Smooth muscle cell (in vitro differentiated cells): ENCODE results near the gene MOG. TPM values are rescaled to one million over a fixed set of nuclear protein-coding genes. Genes with fewer than 3 reads are reported as not detected.

ENCODE experiments used
- DNase-seq: peaks from one replicate; lab custom pipeline; 2025; ENCODE audit not compliant: unreplicated experiment; lab: John Stamatoyannopoulos, UW
- H2AFZ ChIP-seq: fragments of 200-600 bp; sonication (generic); 2 replicates; pipeline ENCODE4 v1.6.0; 2016; ENCODE audit warnings: antibody characterized with exemption, low read depth, mild to moderate bottlenecking
- H3F3A ChIP-seq: fragments of 200-600 bp; sonication (generic); 2 replicates; pipeline ENCODE4 v1.6.0; 2017; ENCODE audit warnings: antibody characterized with exemption, low read depth
- H3K27ac ChIP-seq: fragments of 200-600 bp; sonication (generic); 2 replicates; pipeline ENCODE4 v1.5.1; 2016; ENCODE audit warnings: low read depth, mild to moderate bottlenecking
- H3K27me3 ChIP-seq: fragments of 200-600 bp; sonication (generic); 2 replicates; pipeline ENCODE4 v1.6.1; 2016; ENCODE audit warnings: low read depth, mild to moderate bottlenecking
- H3K36me3 ChIP-seq: fragments of 200-600 bp; sonication (generic); 2 replicates; pipeline ENCODE4 v1.5.1; 2016; ENCODE audit warnings: low read depth
- H3K4me1 ChIP-seq: fragments of 200-600 bp; sonication (generic); 2 replicates; pipeline ENCODE4 v1.5.1; 2016; ENCODE audit warnings: low read depth
- H3K4me2 ChIP-seq: fragments of 200-600 bp; sonication (generic); 2 replicates; pipeline ENCODE4 v1.6.0; 2016; ENCODE audit warnings: mild to moderate bottlenecking
- H3K4me3 ChIP-seq: fragments of 200-600 bp; sonication (generic); 2 replicates; pipeline ENCODE4 v1.5.1; 2016; ENCODE audit warnings: mild to moderate bottlenecking
- H3K79me2 ChIP-seq: fragments of 200-600 bp; sonication (generic); 2 replicates; pipeline ENCODE4 v1.6.0; 2016; ENCODE audit warnings: low read depth, mild to moderate bottlenecking
- H3K9ac ChIP-seq: fragments of 200-600 bp; sonication (generic); 2 replicates; pipeline ENCODE4 v1.6.0; 2016; ENCODE audit warnings: low read depth
- H3K9me3 ChIP-seq: fragments of 200-600 bp; sonication (generic); replicated peaks from 2 replicates; pipeline ENCODE4 v1.5.1; 2016; ENCODE audit warnings: low read depth
- H4K20me1 ChIP-seq: fragments of 200-600 bp; sonication (generic); 2 replicates; pipeline ENCODE4 v1.6.0; 2016; ENCODE audit warnings: low read depth
- WGBS: methylation state at CpG from one replicate; pipeline ENCODE4 v1.1.7; 2016; ENCODE audit warnings: low lambda C conversion rate; 5-methylcytosine and 5-hydroxymethylcytosine counted together
- polyA plus RNA-seq: library from polyadenylated mRNA; unstranded; fragments of >200 nt; fragmentation: Nextera tagmentation; extraction: Ambion mirVana; gene quantifications from 2 replicates; pipeline ENCODE4 v1.2.1, GENCODE V29; 2016
- total RNA-seq: library from RNA; depleted of rRNA; stranded (reverse); fragments of >200 nt; gene quantifications from 2 replicates; pipeline ENCODE4 v1.2.3, GENCODE V29; 2014
- TF ChIP-seq, protein P1 (sequence below): fragments of 200-600 bp; sonication (generic); IDR thresholded peaks from 2 replicates; pipeline ENCODE4 v1.5.1; 2017; ENCODE audit warnings: borderline replicate concordance, mild to moderate bottlenecking, antibody characterized with exemption; ENCODE audit not compliant: insufficient read depth, poor library complexity, severe bottlenecking

Gene MOG
- total and polyA plus RNA-seq, 2 experiments from 2014 or later = not detected

DNA sequence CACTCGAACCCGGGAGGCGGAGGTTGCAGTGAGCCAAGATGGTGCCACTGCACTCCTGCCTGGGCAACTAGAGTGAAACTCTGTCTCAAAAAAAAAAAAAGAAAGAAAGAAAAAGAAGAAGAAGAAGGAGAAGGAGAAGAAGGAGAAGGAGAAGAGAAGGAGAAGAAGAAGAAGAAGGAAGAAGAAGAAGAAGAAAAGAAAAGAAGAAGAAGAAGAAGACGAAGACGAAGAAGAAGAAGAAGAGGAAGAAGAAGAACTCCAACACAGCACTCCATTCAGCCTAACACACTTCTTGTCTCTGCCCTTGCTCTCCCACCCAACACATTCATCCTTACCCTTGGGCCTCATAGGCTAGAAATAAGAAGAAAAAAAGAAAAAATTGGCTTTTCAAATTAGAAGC lies 17.1 kb downstream of the MOG start:
- H3F3A ChIP-seq = no peaks in the 10 kb centered on the region
- no peak overlapping the region for H3K4me3 ChIP-seq
- H3K4me2 ChIP-seq = no peak overlapping the region
- no peaks in the 10 kb centered on the region for H3K4me1 ChIP-seq
- 86% methylated on average over 5 of the region's 5 CpGs for WGBS
- H2AFZ ChIP-seq = no peak overlapping the region
- no peaks in the 10 kb centered on the region for H4K20me1 ChIP-seq
- no peaks in the 10 kb centered on the region for H3K9me3 ChIP-seq
- DNase-seq = no peak
- TF ChIP-seq, protein P1, sequence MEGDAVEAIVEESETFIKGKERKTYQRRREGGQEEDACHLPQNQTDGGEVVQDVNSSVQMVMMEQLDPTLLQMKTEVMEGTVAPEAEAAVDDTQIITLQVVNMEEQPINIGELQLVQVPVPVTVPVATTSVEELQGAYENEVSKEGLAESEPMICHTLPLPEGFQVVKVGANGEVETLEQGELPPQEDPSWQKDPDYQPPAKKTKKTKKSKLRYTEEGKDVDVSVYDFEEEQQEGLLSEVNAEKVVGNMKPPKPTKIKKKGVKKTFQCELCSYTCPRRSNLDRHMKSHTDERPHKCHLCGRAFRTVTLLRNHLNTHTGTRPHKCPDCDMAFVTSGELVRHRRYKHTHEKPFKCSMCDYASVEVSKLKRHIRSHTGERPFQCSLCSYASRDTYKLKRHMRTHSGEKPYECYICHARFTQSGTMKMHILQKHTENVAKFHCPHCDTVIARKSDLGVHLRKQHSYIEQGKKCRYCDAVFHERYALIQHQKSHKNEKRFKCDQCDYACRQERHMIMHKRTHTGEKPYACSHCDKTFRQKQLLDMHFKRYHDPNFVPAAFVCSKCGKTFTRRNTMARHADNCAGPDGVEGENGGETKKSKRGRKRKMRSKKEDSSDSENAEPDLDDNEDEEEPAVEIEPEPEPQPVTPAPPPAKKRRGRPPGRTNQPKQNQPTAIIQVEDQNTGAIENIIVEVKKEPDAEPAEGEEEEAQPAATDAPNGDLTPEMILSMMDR = no peak
- H3K9ac ChIP-seq = no peak overlapping the region
- H3K36me3 ChIP-seq = no peaks in the 10 kb centered on the region
- H3K27me3 ChIP-seq = peaks cover 19% of the 10 kb centered on the region
- H3K79me2 ChIP-seq = no peaks in the 10 kb centered on the region
- H3K27ac ChIP-seq = no peak overlapping the region

DNA sequence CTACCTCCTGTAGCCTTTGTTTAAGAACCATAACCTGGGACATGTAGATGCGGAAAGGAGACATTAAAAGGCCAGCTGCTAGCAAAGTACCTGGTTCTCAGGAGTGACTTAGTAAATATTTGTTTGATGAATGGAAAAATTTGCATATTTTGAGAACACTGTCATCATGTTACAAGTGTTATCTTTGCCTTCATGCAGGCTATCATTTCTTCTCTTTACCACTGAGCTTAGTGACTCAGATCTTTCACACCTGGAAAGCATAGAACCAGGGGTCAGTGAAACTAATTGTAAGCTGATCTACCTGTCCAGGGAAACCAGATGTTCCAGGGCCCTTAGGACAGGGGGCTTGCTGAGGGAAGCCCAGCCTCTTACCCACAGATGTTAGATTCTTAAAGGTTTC lies 18.7 kb downstream of the MOG start:
- H4K20me1 ChIP-seq = no peaks in the 10 kb centered on the region
- no peak overlapping the region for H3K9ac ChIP-seq
- no peaks in the 10 kb centered on the region for H3F3A ChIP-seq
- no peak overlapping the region for H3K4me3 ChIP-seq
- no peak for DNase-seq
- WGBS = 96% methylated on average over 1 of the region's 1 CpG
- H2AFZ ChIP-seq = no peak overlapping the region
- peaks cover 11% of the 10 kb centered on the region for H3K27me3 ChIP-seq
- H3K4me2 ChIP-seq = no peak overlapping the region
- H3K79me2 ChIP-seq = no peaks in the 10 kb centered on the region
- no peak overlapping the region for H3K27ac ChIP-seq
- H3K9me3 ChIP-seq = no peaks in the 10 kb centered on the region
- TF ChIP-seq, protein P1 = no peak
- no peaks in the 10 kb centered on the region for H3K4me1 ChIP-seq
- no peaks in the 10 kb centered on the region for H3K36me3 ChIP-seq

DNA sequence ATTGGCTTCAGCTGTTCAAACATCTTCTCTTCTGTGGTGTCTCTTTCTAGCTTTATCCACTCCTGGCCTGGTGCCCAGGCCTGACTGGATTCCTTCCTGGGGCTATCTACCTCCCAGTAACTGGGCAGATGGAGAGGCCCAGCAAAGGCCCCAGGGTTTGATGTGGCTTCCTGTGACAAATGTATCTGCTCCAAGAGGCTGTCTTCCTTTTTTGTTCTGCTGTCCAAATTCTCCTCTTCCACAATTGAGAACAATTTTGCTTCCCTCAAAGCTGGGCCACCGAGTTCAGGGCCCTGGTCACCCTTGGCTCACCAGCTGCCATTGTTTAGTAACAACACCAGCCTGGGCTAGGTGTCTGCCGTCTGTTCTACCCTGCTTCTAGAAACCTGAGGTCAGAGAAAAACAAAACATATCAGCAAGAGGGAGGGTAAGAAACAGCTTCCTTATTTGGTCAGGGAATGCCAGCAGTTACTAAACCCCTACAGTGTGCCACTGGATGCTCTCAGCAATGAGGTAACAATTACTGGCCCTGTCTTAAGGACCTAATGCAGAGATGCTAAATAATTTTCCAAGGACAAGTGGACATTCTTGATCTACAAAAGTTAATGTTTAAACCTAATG lies 20.2 kb downstream of the MOG start:
- Histone ChIP-seq H3K27ac (no peak overlapping the region), H3K4me3 (no peak overlapping the region), H3K9ac (no peak overlapping the region), H4K20me1 (no peaks in the 10 kb centered on the region), H3K4me1 (no peaks in the 10 kb centered on the region), H2AFZ (no peak overlapping the region), H3K4me2 (no peak overlapping the region), H3K9me3 (no peaks in the 10 kb centered on the region), H3K27me3 (no peaks in the 10 kb centered on the region), H3F3A (no peaks in the 10 kb centered on the region), H3K36me3 (no peaks in the 10 kb centered on the region), H3K79me2 (no peaks in the 10 kb centered on the region)
- WGBS = 49% methylated on average over 2 of the region's 2 CpGs
- TF ChIP-seq, protein P1 = no peak
- no peak for DNase-seq

DNA sequence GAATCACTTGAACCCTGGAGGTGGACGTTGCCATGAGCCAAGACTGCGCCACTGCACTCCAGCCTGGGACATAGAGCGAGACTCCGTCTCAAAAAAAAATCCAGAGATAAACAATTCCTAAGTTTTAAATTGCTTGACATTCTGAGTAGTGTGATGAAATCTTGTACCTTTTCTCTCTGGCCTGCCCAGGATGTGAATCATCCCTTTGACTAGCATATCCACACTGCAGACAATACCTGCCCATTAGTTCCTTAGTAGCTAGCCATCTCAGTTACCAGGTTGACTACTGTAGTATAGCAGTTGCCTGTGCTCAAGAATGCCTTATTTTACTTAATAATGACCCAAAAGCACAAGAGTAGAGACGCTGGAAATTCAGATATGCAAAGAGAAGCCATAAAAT lies 21.2 kb downstream of the MOG start:
- H3K4me1 ChIP-seq = no peaks in the 10 kb centered on the region
- H3K36me3 ChIP-seq = no peaks in the 10 kb centered on the region
- no peak overlapping the region for H3K4me2 ChIP-seq
- no peak overlapping the region for H2AFZ ChIP-seq
- H3K4me3 ChIP-seq = no peak overlapping the region
- no peak for DNase-seq
- H3K9me3 ChIP-seq = no peaks in the 10 kb centered on the region
- no peaks in the 10 kb centered on the region for H3K79me2 ChIP-seq
- 79% methylated on average over 5 of the region's 5 CpGs for WGBS
- TF ChIP-seq, protein P1 = no peak
- no peak overlapping the region for H3K9ac ChIP-seq
- no peaks in the 10 kb centered on the region for H3F3A ChIP-seq
- H3K27me3 ChIP-seq = no peaks in the 10 kb centered on the region
- H4K20me1 ChIP-seq = no peaks in the 10 kb centered on the region
- H3K27ac ChIP-seq = peak overlapping the region; percentile 28
